Endodermal cell (in vitro differentiated cells): ENCODE measurements around the gene UBL3. TPM values are rescaled to one million over a fixed set of nuclear protein-coding genes. Genes with fewer than 3 reads are reported as not detected.

Experiments used
- DNase-seq: peaks from one replicate; pipeline ENCODE4 v3.0.0-alpha.2; 2017
- H3K27ac ChIP-seq: 2 replicates; pipeline ENCODE4 v1.5.1; 2013; ENCODE audit warnings: mild to moderate bottlenecking, low read depth, low read length, moderate library complexity
- H3K27me3 ChIP-seq: 2 replicates; pipeline ENCODE4 v1.6.1; 2013; ENCODE audit warnings: mild to moderate bottlenecking, low read length, moderate library complexity; ENCODE audit not compliant: insufficient read depth, control insufficient read depth, poor library complexity, severe bottlenecking
- H3K36me3 ChIP-seq: 2 replicates; pipeline ENCODE4 v1.7.0; 2013; ENCODE audit warnings: mild to moderate bottlenecking, low read length, moderate library complexity; ENCODE audit not compliant: control insufficient read depth, insufficient read depth
- H3K4me1 ChIP-seq: one replicate; pipeline ENCODE4 v1.7.0; 2013; ENCODE audit warnings: low read length; ENCODE audit not compliant: control insufficient read depth, insufficient read depth
- H3K4me3 ChIP-seq: 2 replicates; pipeline ENCODE4 v1.5.1; 2013; ENCODE audit warnings: mild to moderate bottlenecking, low read length, moderate library complexity
- H3K9ac ChIP-seq: 2 replicates; pipeline ENCODE4 v1.6.1; 2013; ENCODE audit warnings: mild to moderate bottlenecking, low read length, moderate library complexity; ENCODE audit not compliant: poor library complexity, severe bottlenecking; ENCODE audit errors: extremely low read depth
- H3K9me3 ChIP-seq: 2 replicates; pipeline ENCODE4 v1.6.1; 2013; ENCODE audit warnings: mild to moderate bottlenecking, low read length, moderate library complexity; ENCODE audit not compliant: control insufficient read depth
- H3K27ac Mint-ChIP-seq: 2 replicates; pipeline ENCODE4 v1.8.0; 2020; ENCODE audit warnings: mixed read lengths
- H3K27me3 Mint-ChIP-seq: 2 replicates; pipeline ENCODE4 v1.8.0; 2021; ENCODE audit warnings: mild to moderate bottlenecking, mixed read lengths; ENCODE audit not compliant: insufficient read depth
- H3K36me3 Mint-ChIP-seq: 2 replicates; pipeline ENCODE4 v1.8.0; 2020; ENCODE audit warnings: low read depth, mixed read lengths
- H3K4me1 Mint-ChIP-seq: 2 replicates; pipeline ENCODE4 v1.8.0; 2020; ENCODE audit warnings: mixed read lengths
- H3K4me3 Mint-ChIP-seq: 2 replicates; pipeline ENCODE4 v1.8.0; 2020; ENCODE audit warnings: mild to moderate bottlenecking, moderate library complexity, mixed read lengths
- H3K9me3 Mint-ChIP-seq: 2 replicates; pipeline ENCODE4 v1.8.0; 2020; ENCODE audit warnings: mild to moderate bottlenecking, mixed read lengths
- CTCF ChIP-seq: fragments of 200-600 bp; sonication (generic); conservative IDR thresholded peaks from 2 replicates; pipeline ENCODE4 v1.5.0; 2021; ENCODE audit warnings: antibody characterized with exemption, mild to moderate bottlenecking
- WGBS, 2 experiments: methylation state at CpG; one replicate each; pipeline versions ENCODE4 v1.1.5 to v1.1.7; 2013; ENCODE audit warnings: missing lambda C conversion rate in 2 of 2, mixed read lengths in 1 of 2; ENCODE audit not compliant: insufficient coverage in 1 of 2, insufficient read length in 1 of 2; 5-methylcytosine and 5-hydroxymethylcytosine counted together
- total RNA-seq, 2 donors: library from RNA; stranded (reverse); fragmentation: NEBNext Ultra II Directional in 1 of 2; extraction: Animal tissue kit (Norgen Biotek cat#: 25700) in 1 of 2; gene quantifications; 2 replicates in 1 of 2; 3 replicates in 1 of 2; pipeline ENCODE4 v1.2.1, GENCODE V29; 2021

UBL3 gene
- total RNA-seq, 2 donors from 2014 or later: 16.5 to 22.3 TPM

GRCh38 chr13:29882076-29882475 lies 31.7 kb upstream of the UBL3 start:
- TF ChIP-seq CTCF: no peak
- Mint-ChIP-seq H3K4me3 (no peak overlapping the region), H3K27ac (no peak overlapping the region), H3K36me3 (no peaks in the 10 kb centered on the region), H3K9me3 (no peaks in the 10 kb centered on the region), H3K4me1 (peaks cover 63% of the 10 kb centered on the region), H3K27me3 (no peaks in the 10 kb centered on the region)
- Histone ChIP-seq H3K4me1 (peaks cover 14% of the 10 kb centered on the region), H3K27ac (no peak overlapping the region), H3K9me3 (no peaks in the 10 kb centered on the region), H3K27me3 (no peaks in the 10 kb centered on the region), H3K36me3 (no peaks in the 10 kb centered on the region), H3K9ac (no peak overlapping the region), H3K4me3 (no peak overlapping the region)
- no peak for DNase-seq
- 0% methylated on average over 1 of the region's 1 CpG for WGBS, 2 experiments

GRCh38 chr13:29878101-29878500 lies 27.7 kb upstream of the UBL3 start:
- Histone ChIP-seq H3K9ac (no peak overlapping the region), H3K36me3 (no peaks in the 10 kb centered on the region), H3K27me3 (no peaks in the 10 kb centered on the region), H3K4me3 (no peak overlapping the region), H3K4me1 (peaks cover 8% of the 10 kb centered on the region), H3K27ac (no peak overlapping the region), H3K9me3 (no peaks in the 10 kb centered on the region)
- H3K36me3 Mint-ChIP-seq: no peaks in the 10 kb centered on the region
- H3K4me3 Mint-ChIP-seq: no peak overlapping the region
- no peak for TF ChIP-seq CTCF
- H3K27ac Mint-ChIP-seq: no peak overlapping the region
- H3K4me1 Mint-ChIP-seq: peaks cover 46% of the 10 kb centered on the region
- no peaks in the 10 kb centered on the region for H3K9me3 Mint-ChIP-seq
- 28 to 58% methylated on average over 2 of the region's 2 CpGs for WGBS, 2 experiments
- no peaks in the 10 kb centered on the region for H3K27me3 Mint-ChIP-seq
- no peak for DNase-seq

GRCh38 chr13:29877456-29878078 lies 27.1 kb upstream of the UBL3 start:
- Histone ChIP-seq H3K27ac (no peak overlapping the region), H3K4me3 (no peak overlapping the region), H3K36me3 (no peaks in the 10 kb centered on the region), H3K27me3 (no peaks in the 10 kb centered on the region), H3K9ac (no peak overlapping the region), H3K4me1 (peaks cover 8% of the 10 kb centered on the region), H3K9me3 (no peaks in the 10 kb centered on the region)
- Mint-ChIP-seq H3K36me3 (no peaks in the 10 kb centered on the region), H3K4me1 (peaks cover 43% of the 10 kb centered on the region), H3K27ac (no peak overlapping the region), H3K9me3 (no peaks in the 10 kb centered on the region), H3K27me3 (no peaks in the 10 kb centered on the region), H3K4me3 (no peak overlapping the region)
- no peak for TF ChIP-seq CTCF
- no peak for DNase-seq
- WGBS, 2 experiments: 64 to 73% methylated on average over 6 of the region's 6 CpGs
